Measurements from ENCODE around the gene PRRT2.

PRRT2 gene

DNA sequence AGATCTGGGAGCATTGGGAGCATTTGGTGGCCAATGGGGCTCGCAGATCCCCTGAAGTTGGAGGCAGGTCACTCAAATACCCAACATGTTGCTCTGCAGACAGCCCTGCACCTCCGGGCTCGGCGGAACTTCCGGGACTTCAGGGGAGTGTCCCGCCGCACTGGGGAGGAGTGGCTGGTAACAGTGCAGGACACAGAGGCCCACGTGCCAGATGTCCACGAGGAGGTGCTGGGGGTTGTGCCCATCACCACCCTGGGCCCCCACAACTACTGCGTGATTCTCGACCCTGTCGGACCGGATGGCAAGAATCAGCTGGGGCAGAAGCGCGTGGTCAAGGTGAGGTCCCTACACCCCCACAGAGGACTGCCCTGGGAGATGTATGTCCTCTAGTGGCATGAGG lies 24.6 kb downstream of the PRRT2 start:
- no peak for DNase-seq

DNA sequence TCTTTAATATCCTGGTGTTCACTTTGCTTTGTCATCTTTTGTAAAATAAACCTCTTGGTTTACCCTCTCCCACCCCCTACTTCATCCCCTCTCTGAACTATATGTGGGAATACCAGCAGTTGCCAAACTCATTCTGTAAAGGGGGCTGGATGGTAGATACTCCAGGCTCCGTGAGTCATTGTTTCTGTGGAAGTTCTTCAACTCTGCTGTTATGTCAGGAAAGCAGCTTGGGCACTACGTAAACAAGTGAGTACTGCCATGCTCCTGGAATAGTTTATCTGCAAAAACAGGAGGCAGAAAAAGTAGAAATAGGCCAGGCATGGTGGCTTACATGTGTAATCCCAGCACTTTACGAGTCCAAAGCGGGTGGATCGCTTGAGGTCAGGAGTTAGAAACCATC lies 25.8 kb downstream of the PRRT2 start:
- DNase-seq = no peak

DNA sequence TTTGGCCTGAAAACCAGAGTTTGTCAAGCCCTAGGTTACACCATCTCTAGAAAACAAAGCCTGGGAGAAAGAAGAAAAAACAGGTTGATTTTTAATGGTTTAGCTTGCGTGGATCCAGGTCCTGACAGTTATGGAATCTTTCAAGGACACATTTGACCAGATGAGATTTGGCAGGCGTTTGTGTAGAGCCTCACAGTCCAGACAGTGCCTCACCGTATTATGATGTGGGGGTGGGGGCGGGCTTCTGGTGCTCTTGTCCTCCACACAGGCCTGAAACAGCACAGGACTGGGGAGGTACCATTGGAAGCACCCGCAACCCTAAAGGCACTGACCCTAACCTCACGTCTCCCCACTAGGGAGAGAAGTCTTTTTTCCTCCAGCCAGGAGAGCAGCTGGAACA lies 27.8 kb downstream of the PRRT2 start:
- no peak for DNase-seq

DNA sequence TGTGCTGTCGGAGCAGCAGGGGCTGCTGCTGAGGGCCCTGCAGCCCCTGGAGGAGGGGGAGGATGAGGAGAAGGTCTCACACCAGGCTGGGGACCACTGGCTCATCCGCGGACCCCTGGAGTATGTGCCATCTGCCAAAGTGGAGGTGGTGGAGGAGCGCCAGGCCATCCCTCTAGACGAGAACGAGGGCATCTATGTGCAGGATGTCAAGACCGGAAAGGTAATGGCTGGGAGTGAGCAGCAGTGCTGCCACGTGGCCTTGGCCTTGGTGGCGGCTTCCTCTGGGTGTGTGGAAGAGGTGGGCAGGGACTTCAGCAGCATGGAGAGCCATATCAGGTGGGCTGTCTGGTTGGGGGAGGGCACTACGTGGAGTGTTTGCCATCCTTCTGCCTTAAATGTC lies 28.2 kb downstream of the PRRT2 start:
- no peak for DNase-seq

DNA sequence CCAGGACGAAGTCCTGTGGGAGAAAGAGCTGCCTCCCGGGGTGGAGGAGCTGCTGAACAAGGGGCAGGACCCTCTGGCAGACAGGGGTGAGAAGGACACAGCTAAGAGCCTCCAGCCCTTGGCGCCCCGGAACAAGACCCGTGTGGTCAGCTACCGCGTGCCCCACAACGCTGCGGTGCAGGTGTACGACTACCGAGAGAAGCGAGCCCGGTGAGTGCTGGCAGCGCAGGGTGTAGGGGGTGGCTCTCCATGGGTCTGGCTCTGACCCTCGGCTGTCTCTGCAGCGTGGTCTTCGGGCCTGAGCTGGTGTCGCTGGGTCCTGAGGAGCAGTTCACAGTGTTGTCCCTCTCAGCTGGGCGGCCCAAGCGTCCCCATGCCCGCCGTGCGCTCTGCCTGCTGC lies 29.6 kb downstream of the PRRT2 start:
- DNase-seq = no peak

DNA sequence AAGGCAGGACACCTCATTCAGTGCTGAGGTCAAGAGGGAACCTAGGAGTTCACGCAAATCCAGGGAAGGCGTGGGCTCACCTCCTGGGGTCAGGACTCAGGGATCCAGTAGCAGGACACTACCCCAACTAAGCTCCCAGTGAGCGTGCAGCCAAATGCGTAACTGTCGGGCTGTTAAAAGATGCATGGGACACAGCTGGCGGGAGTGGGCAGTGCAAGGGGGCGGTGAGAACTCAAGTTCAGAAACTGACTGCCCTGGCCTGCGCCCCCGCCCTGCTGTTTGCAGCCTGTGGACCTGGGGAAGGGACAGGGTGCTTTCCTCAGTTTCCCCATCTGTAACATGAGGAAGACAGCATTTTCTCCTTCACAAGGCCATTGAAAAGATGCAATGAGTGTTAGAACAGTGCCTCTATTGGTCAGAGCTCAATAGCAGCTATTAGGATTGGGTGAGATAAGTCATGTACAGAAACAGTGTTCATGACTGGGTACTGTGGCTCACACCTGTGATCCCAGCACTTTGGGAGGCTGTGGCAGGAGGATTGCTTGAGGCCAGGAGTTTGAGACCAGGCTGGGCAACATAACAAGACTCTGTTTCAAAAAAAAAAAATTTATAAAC lies 30.8 kb downstream of the PRRT2 start:
- no peak for DNase-seq

DNA sequence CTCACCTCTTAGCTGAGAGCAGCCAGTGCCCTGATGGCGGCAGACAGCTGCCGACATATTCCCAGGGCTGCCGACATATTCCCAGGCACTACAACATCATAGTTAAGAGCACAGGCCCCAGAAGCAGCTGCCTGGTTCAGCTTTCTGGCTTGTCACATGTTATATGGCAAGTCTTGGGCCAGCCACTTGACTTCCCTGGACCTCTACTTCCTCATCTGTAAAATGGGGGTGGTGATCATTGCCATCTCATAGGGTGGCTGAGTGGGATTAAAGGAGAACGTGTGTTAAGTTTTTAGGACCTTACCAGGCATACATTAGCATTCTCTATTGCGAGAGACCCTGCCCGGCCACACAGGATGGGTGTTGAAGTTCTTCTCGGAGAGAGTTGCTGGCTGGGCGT lies 31.9 kb downstream of the PRRT2 start:
- no peak for DNase-seq

DNA sequence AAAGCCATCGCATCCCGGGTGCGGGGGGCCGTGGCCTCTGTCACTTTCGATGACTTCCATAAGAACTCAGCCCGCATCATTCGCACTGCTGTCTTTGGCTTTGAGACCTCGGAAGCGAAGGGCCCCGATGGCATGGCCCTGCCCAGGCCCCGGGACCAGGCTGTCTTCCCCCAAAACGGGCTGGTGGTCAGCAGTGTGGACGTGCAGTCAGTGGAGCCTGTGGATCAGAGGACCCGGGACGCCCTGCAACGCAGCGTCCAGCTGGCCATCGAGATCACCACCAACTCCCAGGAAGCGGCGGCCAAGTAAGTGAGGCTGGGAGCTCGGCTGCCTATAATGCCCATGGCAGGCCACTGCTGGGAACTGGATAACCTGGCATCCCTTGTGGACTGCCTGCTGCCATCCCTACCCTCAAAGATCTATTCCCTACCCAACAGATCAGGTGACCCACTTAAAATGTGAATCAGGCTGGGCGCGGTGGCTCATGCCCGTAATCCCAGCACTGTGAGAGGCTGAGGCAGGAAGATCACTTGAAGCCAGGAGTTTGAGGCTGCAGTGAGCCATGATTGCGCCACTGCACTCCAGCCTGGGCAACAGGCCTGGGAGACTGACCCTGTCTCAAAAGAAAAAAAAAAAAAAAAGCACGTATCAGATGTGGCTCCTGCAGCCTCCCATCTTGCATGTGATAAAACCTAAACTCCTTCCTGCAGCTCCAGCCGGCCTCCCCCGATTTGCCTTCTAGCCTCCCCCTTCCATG lies 32.8 kb downstream of the PRRT2 start:
- DNase-seq = no peak

DNA sequence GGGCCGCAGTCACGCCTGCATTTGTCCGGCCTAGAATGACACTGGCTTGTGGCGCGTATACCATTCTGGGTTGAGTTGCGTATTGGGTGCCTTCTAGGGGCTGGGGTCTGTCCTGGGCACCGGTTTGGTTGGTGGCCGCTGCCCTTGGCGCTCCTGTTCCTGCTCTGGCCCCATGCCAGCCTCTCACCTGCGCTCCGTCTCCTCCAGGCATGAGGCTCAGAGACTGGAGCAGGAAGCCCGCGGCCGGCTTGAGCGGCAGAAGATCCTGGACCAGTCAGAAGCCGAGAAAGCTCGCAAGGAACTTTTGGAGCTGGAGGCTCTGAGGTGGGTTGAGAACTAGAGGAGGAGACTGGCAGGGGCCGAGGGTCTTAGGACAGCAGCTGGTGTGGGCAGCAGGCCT lies 33.7 kb downstream of the PRRT2 start:
- no peak for DNase-seq

DNA sequence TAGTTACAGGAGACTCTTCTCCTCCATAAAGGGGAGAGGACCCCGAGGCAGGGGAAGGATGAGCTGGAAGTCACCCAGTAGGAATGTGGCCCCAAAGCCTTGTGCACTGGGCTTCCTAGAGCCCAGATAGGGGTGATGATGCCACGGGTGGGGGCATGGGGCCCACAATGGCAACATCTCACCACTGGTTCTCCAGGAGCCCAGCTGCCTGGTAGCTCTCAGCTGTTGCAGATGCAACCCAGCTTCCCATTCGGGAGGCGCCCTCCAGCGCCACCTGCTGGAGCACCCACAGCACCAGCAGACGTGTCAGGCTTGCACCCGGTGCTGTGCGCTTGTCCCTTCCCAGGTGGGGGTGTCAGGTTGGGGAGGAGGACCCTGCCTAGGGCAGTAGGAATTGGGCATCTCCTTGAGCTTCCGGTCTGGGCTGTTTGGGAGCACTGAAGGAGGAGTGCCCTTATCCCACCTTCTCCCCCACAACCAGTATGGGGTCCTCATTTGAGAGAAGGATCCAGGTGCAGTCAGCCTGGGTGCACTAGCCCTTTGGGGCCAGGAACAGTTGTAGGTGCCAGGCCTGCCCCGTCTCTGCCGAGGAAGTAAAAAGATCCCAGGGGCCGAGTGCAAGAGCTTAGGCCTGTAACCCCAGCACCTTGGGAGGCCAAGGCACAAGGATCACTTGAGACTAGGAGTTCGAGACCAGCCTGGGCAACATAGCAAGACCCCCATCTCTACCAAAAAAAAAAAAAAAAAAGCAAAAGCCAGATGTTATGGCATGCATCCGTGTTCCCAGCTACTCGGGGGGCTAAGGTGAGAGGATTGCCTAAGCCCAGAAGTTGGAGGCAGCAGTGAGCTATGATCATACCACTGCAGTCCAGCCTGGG lies 36.7 kb downstream of the PRRT2 start:
- no peak for DNase-seq

DNA sequence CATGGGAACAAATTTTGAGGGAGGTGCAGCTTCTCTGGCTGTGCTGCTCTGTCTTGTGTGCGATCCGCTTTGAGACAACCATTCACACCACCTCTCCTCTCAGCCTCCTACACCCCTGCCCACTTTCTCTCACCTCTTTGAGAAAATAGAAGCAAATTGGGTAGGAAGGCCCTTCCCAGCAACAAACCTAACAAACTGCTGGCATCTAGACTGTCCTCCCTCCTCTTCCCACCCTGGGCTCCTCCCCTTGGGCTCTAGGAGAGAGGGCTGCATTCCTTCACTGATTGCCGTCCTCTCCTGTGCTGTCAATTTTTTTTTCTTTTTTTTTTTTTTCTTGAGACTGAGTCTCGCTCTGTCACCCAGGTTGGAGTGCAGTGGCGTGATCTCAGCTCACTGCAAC lies 37.5 kb downstream of the PRRT2 start:
- no peak for DNase-seq

DNA sequence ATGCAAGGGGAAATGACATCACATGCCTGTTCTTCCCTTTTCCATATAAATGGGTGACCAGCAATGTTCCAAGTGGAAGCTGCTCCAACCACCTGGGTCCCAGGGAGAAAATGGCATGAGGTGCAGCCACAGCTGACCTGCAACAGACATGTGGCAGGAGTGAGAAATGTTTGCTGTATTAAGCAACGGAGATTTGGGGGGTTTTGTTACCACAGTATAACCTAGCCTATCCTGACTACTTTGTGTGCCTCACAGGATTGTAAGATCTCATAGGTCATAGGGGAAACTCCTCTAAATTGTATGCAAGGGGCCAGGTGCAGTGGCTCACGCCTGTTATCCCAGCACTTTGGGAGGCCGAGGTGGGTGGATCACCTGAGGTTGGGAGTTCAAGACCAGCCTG lies 39.0 kb downstream of the PRRT2 start:
- no peak for DNase-seq

DNA sequence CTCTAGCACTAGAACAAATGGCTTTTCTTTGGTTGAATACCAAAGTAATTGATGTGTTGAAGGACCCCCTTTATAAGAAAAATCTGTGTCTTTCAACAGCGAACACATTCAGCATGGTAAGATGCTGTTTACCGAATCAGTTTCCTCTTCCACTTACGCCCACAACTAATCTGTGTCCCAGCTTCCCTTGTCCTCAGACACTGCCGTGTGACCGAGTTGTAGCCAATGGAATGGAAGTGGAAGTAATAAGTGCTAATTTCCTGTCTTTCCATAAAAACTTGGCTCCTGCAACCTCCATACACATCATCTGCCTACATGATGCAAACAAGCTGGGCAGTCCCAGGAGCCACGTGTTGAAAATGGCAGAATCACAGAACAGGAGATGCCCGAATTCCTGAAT lies 40.7 kb downstream of the PRRT2 start:
- no peak for DNase-seq

DNA sequence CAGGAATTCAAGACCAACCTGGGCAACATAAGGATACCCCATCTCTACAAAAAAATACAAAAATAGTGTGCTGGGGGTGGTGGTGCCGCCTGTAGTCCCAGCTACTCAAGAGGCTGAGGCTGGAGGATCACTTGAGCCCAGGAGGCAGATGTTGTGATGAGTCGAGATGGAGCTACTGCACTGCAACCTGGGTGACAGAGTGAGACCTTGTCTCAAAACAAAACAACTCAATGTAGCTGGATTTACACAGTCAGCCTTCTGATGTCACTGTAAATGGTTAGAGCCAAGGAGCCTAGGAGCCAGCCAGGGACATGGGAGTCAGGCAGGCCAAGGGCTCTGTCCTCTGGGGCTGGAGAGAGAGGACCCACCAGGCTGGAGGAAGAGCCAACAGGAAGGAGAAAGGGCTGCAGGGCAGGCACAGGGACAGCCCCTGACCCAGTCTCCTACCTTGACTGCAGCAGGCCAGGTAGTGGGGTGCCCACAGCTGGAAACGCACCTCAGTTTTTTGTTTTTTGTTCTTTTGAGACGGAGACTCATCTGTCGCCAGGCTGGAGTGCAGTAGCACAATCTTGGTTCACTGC lies 42.6 kb downstream of the PRRT2 start:
- DNase-seq = no peak

DNA sequence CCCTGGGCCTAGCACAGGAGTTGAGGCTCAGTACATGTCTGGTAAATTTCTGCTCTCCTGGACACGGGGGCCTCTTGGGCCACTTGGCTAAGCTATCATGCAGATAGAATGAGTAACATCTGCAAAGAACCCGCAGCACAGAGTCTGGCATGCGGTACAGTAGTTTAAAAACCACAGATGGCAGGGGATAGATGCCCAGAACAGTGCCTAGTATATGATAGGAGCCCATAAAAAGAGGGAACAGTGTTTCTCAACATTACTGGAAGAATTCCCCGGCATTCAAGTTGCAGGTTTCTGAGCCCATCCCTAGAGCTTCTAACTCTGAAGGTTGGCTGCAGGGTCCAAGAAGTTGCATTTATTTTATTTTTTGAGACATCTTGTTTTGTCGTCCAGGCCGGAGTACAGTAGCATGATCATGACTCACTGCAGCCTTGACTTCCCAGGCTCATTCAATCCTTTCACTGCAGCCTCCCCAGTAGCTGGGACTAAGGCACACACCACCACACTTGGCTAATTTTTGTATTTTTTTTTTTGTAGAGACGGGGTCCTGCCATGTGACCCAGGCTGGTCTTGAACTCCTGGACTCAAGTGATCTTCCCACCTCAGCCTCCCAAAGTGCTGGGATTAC lies 45.3 kb downstream of the PRRT2 start:
- no peak for DNase-seq

DNA sequence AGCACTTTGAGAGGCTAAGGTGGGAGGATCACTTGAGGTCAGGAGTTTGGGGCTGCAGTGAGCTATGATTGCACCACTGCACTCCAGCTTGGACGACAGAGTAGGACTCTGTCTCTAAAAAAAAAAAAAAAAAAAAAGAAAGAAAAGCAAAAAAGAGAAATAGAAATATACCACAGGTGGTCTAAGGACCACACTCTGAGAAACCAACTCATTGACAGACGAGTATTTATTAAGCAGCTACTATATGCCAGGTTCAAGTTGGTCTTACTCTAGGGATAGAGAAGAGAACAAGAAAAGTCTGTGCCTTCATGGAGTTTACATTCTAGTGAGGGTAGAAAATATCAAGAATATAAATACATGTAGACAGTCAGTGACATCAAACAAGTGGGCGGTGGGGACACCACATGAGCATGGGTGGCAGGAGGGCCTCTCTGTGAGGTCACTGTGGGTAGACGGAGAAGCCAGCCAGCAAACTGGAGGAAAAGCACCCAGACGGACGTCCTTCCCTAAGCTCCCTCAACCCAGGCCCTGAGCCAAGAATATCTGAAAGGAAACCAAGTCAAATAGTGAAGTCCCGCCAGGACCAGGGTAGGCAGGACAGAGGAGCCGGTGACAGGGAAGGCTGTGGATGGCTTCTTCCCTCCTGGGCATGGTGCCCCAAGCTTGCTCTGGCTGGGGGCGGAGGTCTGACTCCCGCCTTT lies 46.3 kb downstream of the PRRT2 start:
- DNase-seq = no peak

DNA sequence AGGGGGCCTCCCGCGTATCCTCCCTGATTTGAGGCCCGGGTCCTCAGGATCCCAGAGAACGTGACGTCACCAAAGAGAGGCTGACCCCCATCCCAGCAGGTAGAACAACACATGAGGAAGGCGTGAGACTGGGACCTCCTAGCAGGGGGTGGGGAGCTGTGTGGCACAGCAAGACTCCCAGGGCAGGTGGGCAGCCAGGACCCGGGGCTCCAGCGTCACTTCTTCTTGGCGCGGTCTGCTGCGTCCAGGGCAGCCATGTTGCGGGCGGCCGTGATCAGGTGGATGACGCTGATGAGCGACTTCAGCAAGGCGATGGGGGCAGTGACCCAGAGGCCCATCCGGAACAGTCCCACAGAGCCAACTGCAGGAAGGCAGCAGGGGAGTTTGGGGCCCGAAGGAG lies 47.0 kb downstream of the PRRT2 start:
- DNase-seq = no peak

DNA sequence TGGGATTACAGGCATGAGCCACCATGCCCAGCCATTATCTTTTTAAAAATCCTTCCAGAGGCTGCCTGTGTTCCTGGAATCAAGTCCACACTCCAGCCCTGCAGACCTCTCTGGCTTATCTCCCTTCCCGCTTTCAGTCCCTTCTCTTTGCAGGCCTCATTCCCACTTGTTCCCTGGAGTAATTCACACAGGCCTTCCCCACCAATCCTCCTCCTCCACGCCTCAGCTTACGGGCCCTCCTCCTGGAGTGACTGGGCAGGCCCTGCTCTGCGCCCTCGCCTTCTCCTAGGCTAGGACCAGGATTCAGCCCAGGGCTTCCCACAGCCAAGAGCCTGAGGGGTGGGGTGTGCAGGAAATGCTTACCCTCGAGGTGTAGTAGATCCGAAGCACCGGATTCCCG lies 48.2 kb downstream of the PRRT2 start:
- no peak for DNase-seq

DNA sequence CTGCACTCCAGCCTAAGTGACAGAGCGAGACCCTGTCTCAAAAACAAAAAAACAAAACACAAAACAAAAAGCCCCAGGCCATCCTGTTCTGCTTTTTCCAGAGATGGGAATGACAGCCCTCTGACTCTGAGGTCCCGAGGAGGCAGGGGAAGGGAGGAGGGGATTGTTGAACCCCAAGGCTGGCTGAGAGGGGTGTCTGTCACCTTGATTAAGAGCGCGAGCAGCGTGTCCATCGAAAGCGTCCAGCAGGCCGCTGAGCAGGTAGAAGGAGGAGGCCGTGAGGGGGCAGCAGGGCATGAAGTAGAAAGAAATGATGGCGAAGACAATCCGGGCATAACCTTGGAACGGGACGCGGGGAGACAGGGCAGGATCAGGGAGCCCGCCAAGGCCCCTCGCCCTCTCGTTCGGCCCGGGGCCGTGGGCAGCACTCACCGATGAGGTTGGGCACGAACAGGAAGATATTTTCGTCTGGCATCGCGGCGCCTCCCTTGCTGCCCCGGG lies 50.4 kb downstream of the PRRT2 start:
- no peak for DNase-seq

DNA sequence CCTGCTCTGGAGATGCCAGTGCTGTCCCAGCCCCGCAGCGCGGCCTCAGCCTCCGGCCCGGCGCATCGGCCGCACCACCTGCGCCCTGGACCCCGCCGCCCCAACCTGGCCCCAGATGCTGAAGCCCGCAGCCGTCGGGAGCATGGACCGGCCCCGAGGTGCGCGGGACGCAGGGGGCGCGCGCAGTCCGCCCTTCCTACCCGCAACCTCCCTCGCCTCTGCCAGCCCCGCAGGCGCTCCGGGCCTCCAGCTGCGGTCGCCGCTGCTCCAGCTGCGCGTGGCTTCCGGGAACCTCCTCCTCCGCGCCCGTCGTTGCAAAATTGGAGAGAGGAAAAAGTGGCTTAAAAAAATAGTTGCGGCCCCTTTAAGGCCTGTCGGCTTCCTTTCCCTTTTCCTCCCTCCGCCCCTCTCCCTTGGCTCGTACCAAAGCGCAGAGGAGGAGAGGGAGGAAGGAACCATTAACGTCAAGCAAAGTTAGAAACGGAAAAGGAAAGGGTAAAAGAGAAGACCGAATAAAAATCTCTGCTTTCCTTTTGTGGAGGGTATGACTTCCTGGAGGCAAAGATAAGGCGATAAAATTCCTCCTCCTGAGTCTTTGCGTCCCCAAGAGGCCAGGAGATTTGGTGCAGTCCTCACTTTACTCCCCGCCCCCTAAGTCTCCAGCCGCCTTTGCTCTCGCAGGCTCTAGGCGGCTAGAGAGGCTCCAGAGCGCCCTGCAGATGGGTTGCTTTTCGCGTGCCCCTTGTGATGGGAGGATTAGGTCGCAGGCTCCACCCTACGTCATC lies 51.1 kb downstream of the PRRT2 start, which contains the start of gene CDIPT:
CDIPT (minus strand) TSS at position 343 of the 785 bp plus-strand sequence. CDS start 369 bp downstream, outside the sequence.
- peak; percentile 77 for DNase-seq

DNA sequence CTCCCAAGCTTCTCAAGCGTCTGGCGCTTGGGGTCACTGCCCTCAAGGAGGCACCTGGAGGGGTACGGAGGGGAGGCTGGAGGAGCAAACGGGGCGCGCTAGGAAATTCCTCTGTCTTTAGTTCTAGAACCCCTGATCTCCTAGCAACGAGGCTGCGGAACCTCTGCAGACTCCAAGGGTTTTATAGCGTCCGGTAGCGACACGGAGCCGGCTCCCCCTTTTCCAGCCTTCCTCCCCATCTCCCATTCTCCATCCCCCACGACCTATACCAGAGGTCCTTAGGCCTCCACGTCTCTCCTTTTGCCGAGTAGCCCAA lies 51.6 kb downstream of the PRRT2 start:
- no peak for DNase-seq
